ENCODE results near the gene TUT4. TPM values are rescaled to one million over a fixed set of nuclear protein-coding genes. Genes with fewer than 3 reads are reported as not detected.

The TUT4 gene
- total RNA-seq, 1 donor from 2014 or later = 17.6 TPM

DNA sequence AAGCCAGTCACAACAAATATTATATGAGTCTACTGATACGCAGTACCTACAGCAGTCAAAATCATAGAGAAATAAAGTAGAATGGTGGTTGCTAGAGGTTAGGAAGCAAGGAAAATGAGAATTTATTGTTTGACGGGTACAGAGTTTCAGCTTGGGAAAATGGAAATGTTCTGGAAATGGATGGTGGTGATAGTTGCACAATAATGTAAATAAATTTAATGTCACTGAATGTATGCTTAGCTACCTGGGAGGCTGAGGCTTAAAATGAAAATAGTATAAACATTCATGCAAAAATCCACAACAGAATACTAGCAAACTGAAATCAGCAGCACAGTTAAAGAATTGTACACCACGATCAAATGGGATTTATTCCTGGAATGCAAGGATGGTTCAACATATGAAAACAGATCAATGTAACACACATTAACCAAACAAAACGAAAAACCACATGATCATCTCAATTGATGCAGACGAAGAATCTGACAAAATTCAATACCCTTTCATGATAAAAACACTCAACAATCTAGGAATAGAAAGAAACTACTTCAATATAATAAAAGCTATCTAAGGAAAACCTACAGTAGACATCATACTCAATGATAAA lies 10.7 kb downstream of the TUT4 start:
- H3K27me3 ChIP-seq (ENCODE audit: control insufficient read depth, insufficient read depth, low read length) = no peaks in the 10 kb centered on the region
- H3K4me3 ChIP-seq (ENCODE audit: low read depth, low read length) = no peak overlapping the region
- no peaks in the 10 kb centered on the region for H3K36me3 ChIP-seq (ENCODE audit: control insufficient read depth, insufficient read depth, low read length)
- TF ChIP-seq, protein P1, sequence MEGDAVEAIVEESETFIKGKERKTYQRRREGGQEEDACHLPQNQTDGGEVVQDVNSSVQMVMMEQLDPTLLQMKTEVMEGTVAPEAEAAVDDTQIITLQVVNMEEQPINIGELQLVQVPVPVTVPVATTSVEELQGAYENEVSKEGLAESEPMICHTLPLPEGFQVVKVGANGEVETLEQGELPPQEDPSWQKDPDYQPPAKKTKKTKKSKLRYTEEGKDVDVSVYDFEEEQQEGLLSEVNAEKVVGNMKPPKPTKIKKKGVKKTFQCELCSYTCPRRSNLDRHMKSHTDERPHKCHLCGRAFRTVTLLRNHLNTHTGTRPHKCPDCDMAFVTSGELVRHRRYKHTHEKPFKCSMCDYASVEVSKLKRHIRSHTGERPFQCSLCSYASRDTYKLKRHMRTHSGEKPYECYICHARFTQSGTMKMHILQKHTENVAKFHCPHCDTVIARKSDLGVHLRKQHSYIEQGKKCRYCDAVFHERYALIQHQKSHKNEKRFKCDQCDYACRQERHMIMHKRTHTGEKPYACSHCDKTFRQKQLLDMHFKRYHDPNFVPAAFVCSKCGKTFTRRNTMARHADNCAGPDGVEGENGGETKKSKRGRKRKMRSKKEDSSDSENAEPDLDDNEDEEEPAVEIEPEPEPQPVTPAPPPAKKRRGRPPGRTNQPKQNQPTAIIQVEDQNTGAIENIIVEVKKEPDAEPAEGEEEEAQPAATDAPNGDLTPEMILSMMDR (IDR thresholded peaks at IDR 0.05; ENCODE audit: insufficient read depth, low read length, severe bottlenecking) = no peak
- FAIRE-seq (no peak), DNase-seq (ENCODE audit: low read depth) (no peak)

DNA sequence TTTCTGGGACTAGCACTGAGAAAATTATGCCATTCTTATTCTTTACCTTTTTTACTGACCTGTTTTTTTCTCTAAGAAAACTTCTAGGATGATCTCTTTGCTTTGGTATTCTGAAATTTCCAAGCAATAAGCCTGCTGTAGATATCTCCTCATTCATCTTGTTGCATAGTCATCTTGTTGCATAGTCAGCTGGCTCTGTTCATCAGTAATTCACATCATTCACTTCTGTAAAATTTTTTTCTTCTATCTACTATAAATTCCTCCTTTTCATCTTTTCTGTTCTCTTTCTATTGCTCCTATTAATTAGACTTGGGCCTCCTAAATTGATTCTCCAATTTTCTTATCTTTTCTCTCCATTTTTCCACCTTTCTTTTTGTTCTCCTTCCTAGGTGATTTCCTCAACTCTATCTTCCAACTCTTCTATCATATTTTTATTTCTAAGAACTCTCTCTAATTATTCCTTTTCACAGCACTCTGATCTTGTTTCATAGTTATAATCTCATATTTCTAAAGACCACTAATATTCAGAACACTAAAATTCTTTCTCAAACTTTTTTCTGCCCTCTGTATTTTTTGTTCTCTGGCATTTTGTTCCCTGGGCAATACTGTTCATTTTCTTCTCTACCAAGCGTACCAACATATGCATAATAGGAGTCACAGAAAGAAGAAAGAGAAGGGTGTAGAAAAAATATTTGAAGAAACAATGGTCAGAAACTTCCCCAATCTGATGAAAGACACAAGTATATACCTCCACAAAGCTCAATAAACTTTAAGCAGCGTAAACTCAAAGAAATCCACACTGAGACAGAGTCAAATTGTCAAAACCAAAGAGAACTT lies 17.7 kb downstream of the TUT4 start:
- no peaks in the 10 kb centered on the region for H3K36me3 ChIP-seq (ENCODE audit: control insufficient read depth, insufficient read depth, low read length)
- TF ChIP-seq, protein P1 (IDR thresholded peaks at IDR 0.05; ENCODE audit: insufficient read depth, low read length, severe bottlenecking) = no peak
- no peaks in the 10 kb centered on the region for H3K27me3 ChIP-seq (ENCODE audit: control insufficient read depth, insufficient read depth, low read length)
- FAIRE-seq = no peak
- no peak overlapping the region for H3K4me3 ChIP-seq (ENCODE audit: low read depth, low read length)
- DNase-seq (ENCODE audit: low read depth) = no peak

DNA sequence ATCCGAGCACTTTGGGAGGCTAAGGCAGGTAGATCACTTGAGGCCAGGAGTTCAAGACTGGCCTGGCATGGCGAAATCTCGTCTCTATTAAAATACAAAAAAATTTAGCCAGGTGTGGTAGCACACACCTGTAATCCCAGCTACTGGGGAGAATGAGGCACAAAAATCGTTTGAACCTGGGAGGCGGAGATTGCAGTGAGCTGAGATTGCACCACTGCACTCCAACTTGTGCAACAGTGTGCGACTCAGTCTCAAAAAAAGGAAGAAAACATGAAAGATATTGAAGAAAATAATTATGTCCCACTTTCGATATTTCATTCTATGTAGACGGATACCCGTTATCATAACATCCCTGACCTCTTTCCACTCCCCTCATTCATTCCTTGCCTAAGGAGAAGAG lies 19.2 kb downstream of the TUT4 start:
- no peak for DNase-seq (ENCODE audit: low read depth)
- TF ChIP-seq, protein P1 (IDR thresholded peaks at IDR 0.05; ENCODE audit: insufficient read depth, low read length, severe bottlenecking) = no peak
- no peak overlapping the region for H3K4me3 ChIP-seq (ENCODE audit: low read depth, low read length)
- no peaks in the 10 kb centered on the region for H3K36me3 ChIP-seq (ENCODE audit: control insufficient read depth, insufficient read depth, low read length)
- no peak for FAIRE-seq
- H3K27me3 ChIP-seq (ENCODE audit: control insufficient read depth, insufficient read depth, low read length) = no peaks in the 10 kb centered on the region

DNA sequence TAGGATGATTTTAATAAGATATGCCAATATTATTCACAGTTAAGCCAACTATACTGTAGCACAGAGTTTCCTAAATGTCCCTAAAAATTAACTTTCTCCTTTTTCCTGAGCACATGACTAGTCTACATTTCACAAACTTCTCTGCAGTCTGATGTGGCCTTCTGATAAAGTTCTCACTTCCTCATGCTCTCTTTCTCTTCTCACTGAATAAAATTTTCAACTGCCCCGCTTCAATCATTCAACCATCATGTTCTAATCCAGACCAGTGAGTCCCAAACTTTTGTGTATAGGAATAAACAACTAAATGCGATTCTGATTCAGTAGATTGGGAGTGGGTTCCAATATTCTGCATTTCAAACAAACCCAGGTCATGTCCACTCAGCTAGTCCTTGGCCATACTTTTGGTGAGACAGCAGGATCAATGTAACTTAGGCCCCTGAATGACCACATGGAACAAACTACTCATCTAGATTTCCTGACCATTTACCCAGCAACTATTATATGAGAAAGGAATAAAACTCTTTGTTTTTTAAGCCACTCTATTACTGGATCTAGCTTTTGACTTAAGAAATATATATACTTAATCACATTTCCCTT lies 20.1 kb downstream of the TUT4 start:
- TF ChIP-seq, protein P1 (IDR thresholded peaks at IDR 0.05; ENCODE audit: insufficient read depth, low read length, severe bottlenecking) = no peak
- DNase-seq (ENCODE audit: low read depth) = no peak
- no peaks in the 10 kb centered on the region for H3K36me3 ChIP-seq (ENCODE audit: control insufficient read depth, insufficient read depth, low read length)
- no peak overlapping the region for H3K4me3 ChIP-seq (ENCODE audit: low read depth, low read length)
- no peaks in the 10 kb centered on the region for H3K27me3 ChIP-seq (ENCODE audit: control insufficient read depth, insufficient read depth, low read length)
- no peak for FAIRE-seq

DNA sequence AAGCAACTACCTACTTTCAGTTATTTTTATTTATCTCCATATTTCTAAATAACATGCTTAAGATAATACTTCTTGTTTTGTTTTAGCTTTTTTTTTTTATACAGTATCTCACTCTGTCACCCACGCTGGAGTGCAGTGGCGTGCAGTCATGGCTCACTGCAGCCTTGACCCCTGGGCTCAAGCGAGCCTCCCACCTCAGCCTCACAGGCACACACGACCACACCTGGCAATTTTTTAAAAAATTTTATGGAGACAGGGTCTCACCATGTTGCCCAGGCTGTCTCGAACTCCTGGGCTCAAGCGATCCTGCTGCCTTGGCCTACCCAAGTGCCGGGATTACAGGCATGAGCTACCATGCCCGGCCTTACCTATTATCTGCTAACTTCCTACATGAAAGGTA lies 20.6 kb downstream of the TUT4 start:
- H3K36me3 ChIP-seq (ENCODE audit: control insufficient read depth, insufficient read depth, low read length) = peaks cover 2% of the 10 kb centered on the region
- no peak overlapping the region for H3K4me3 ChIP-seq (ENCODE audit: low read depth, low read length)
- TF ChIP-seq, protein P1 (IDR thresholded peaks at IDR 0.05; ENCODE audit: insufficient read depth, low read length, severe bottlenecking) = no peak
- FAIRE-seq (no peak), DNase-seq (ENCODE audit: low read depth) (no peak)
- no peaks in the 10 kb centered on the region for H3K27me3 ChIP-seq (ENCODE audit: control insufficient read depth, insufficient read depth, low read length)
